Activated T-helper 17 cell treated with anti-CD3 and anti-CD28 coated beads, Interleukin-2, amount 50 U/mL, for 72 hours (primary cell): ENCODE measurements around the gene LARP4B. TPM values are rescaled to one million over a fixed set of nuclear protein-coding genes. Genes with fewer than 3 reads are reported as not detected.
A peak's percentile ranks its signal among the peaks of the same experiment; 100 is the strongest.

Experiments
- ATAC-seq: fragments of 150-1000 bp; cut with Tn5 transposase; replicated peaks from 2 replicates; pipeline ENCODE4 v1.10.0; 2021; ENCODE audit warnings: mild to moderate bottlenecking, moderate library complexity
- H3K27ac Mint-ChIP-seq: one replicate; pipeline ENCODE4 v1.8.0; 2022; ENCODE audit warnings: mixed read lengths
- H3K27me3 Mint-ChIP-seq: one replicate; pipeline ENCODE4 v1.8.0; 2022; ENCODE audit warnings: mixed read lengths
- H3K36me3 Mint-ChIP-seq: one replicate; pipeline ENCODE4 v1.8.0; 2022; ENCODE audit warnings: low read depth, mild to moderate bottlenecking, mixed read lengths
- H3K4me1 Mint-ChIP-seq: one replicate; pipeline ENCODE4 v1.8.0; 2022; ENCODE audit warnings: mixed read lengths
- H3K4me3 Mint-ChIP-seq: one replicate; pipeline ENCODE4 v1.8.0; 2022; ENCODE audit warnings: mild to moderate bottlenecking, mixed read lengths
- H3K9me3 Mint-ChIP-seq: one replicate; pipeline ENCODE4 v1.8.0; 2022; ENCODE audit warnings: mixed read lengths
- total RNA-seq, 2 donors: library from RNA; stranded (reverse); gene quantifications; one replicate each; pipeline ENCODE4 v1.2.3, GENCODE V29; 2022

Gene LARP4B
- total RNA-seq, 2 donors from 2014 or later, result 85.5 to 119 TPM

GRCh38 chr10:828191-828590 is 103.3 kb downstream of the LARP4B start:
- Mint-ChIP-seq H3K36me3 (peaks cover 100% of the 10 kb centered on the region), H3K4me3 (no peak overlapping the region), H3K27ac (no peak overlapping the region), H3K27me3 (no peaks in the 10 kb centered on the region), H3K4me1 (peaks cover 5% of the 10 kb centered on the region), H3K9me3 (no peaks in the 10 kb centered on the region)
- ATAC-seq, result no peak

- no peaks in the 10 kb centered on the region for H3K9me3 Mint-ChIP-seq
- no peak for ATAC-seq
- no peak overlapping the region for H3K4me3 Mint-ChIP-seq
- H3K27me3 Mint-ChIP-seq, result no peaks in the 10 kb centered on the region
- peaks cover 100% of the 10 kb centered on the region for H3K36me3 Mint-ChIP-seq
- H3K4me1 Mint-ChIP-seq, result peaks cover 5% of the 10 kb centered on the region
- H3K27ac Mint-ChIP-seq, result no peak overlapping the region
Measured at GRCh38 chr10:824946-825345, 106.6 kb downstream of the LARP4B start.

- no peak overlapping the region for H3K4me3 Mint-ChIP-seq
- peaks cover 100% of the 10 kb centered on the region for H3K36me3 Mint-ChIP-seq
- ATAC-seq, result no peak
- H3K9me3 Mint-ChIP-seq, result no peaks in the 10 kb centered on the region
- no peaks in the 10 kb centered on the region for H3K27me3 Mint-ChIP-seq
- peaks cover 5% of the 10 kb centered on the region for H3K4me1 Mint-ChIP-seq
- no peak overlapping the region for H3K27ac Mint-ChIP-seq
Measured at GRCh38 chr10:824497-824896, 107.0 kb downstream of the LARP4B start.

GRCh38 chr10:822661-823367 is 108.7 kb downstream of the LARP4B start:
- Mint-ChIP-seq H3K27ac (peak overlapping the region; percentile 17), H3K9me3 (no peaks in the 10 kb centered on the region), H3K27me3 (no peaks in the 10 kb centered on the region), H3K4me1 (no peaks in the 10 kb centered on the region), H3K4me3 (no peak overlapping the region), H3K36me3 (peaks cover 100% of the 10 kb centered on the region)
- no peak for ATAC-seq

- H3K36me3 Mint-ChIP-seq, result peaks cover 100% of the 10 kb centered on the region
- H3K27me3 Mint-ChIP-seq, result no peaks in the 10 kb centered on the region
- H3K27ac Mint-ChIP-seq, result no peak overlapping the region
- no peaks in the 10 kb centered on the region for H3K4me1 Mint-ChIP-seq
- no peak overlapping the region for H3K4me3 Mint-ChIP-seq
- no peak for ATAC-seq
- no peaks in the 10 kb centered on the region for H3K9me3 Mint-ChIP-seq
Measured at GRCh38 chr10:822197-822596, 109.3 kb downstream of the LARP4B start.

GRCh38 chr10:821322-821721 is 110.2 kb downstream of the LARP4B start:
- peak overlapping the region; percentile 87 for H3K27ac Mint-ChIP-seq
- H3K4me3 Mint-ChIP-seq, result no peak overlapping the region
- no peaks in the 10 kb centered on the region for H3K4me1 Mint-ChIP-seq
- no peak for ATAC-seq
- H3K9me3 Mint-ChIP-seq, result no peaks in the 10 kb centered on the region
- peaks cover 100% of the 10 kb centered on the region for H3K36me3 Mint-ChIP-seq
- no peaks in the 10 kb centered on the region for H3K27me3 Mint-ChIP-seq

GRCh38 chr10:819816-820215 is 111.7 kb downstream of the LARP4B start:
- no peaks in the 10 kb centered on the region for H3K27me3 Mint-ChIP-seq
- H3K4me1 Mint-ChIP-seq, result no peaks in the 10 kb centered on the region
- H3K36me3 Mint-ChIP-seq, result peaks cover 100% of the 10 kb centered on the region
- no peak overlapping the region for H3K27ac Mint-ChIP-seq
- no peak for ATAC-seq
- no peaks in the 10 kb centered on the region for H3K9me3 Mint-ChIP-seq
- H3K4me3 Mint-ChIP-seq, result no peak overlapping the region

GRCh38 chr10:819326-819725 is 112.2 kb downstream of the LARP4B start:
- H3K4me3 Mint-ChIP-seq, result no peak overlapping the region
- peaks cover 100% of the 10 kb centered on the region for H3K36me3 Mint-ChIP-seq
- ATAC-seq, result no peak
- H3K4me1 Mint-ChIP-seq, result no peaks in the 10 kb centered on the region
- H3K9me3 Mint-ChIP-seq, result no peaks in the 10 kb centered on the region
- no peak overlapping the region for H3K27ac Mint-ChIP-seq
- no peaks in the 10 kb centered on the region for H3K27me3 Mint-ChIP-seq

- no peak for ATAC-seq
- H3K4me1 Mint-ChIP-seq, result no peaks in the 10 kb centered on the region
- H3K4me3 Mint-ChIP-seq, result no peak overlapping the region
- peaks cover 100% of the 10 kb centered on the region for H3K36me3 Mint-ChIP-seq
- no peaks in the 10 kb centered on the region for H3K9me3 Mint-ChIP-seq
- H3K27ac Mint-ChIP-seq, result no peak overlapping the region
- no peaks in the 10 kb centered on the region for H3K27me3 Mint-ChIP-seq
Measured at GRCh38 chr10:818526-819220, 112.8 kb downstream of the LARP4B start.

- Mint-ChIP-seq H3K27ac (no peak overlapping the region), H3K9me3 (no peaks in the 10 kb centered on the region), H3K27me3 (no peaks in the 10 kb centered on the region), H3K4me1 (no peaks in the 10 kb centered on the region), H3K4me3 (no peak overlapping the region), H3K36me3 (peaks cover 100% of the 10 kb centered on the region)
- ATAC-seq, result no peak
Measured at GRCh38 chr10:818010-818409, 113.5 kb downstream of the LARP4B start.

GRCh38 chr10:817371-817770 is 114.1 kb downstream of the LARP4B start:
- Mint-ChIP-seq H3K27me3 (no peaks in the 10 kb centered on the region), H3K9me3 (no peaks in the 10 kb centered on the region), H3K36me3 (peaks cover 100% of the 10 kb centered on the region), H3K4me3 (no peak overlapping the region), H3K27ac (no peak overlapping the region), H3K4me1 (no peaks in the 10 kb centered on the region)
- no peak for ATAC-seq

- Mint-ChIP-seq H3K4me1 (no peaks in the 10 kb centered on the region), H3K9me3 (no peaks in the 10 kb centered on the region), H3K27me3 (no peaks in the 10 kb centered on the region), H3K36me3 (peaks cover 100% of the 10 kb centered on the region), H3K27ac (no peak overlapping the region), H3K4me3 (no peak overlapping the region)
- no peak for ATAC-seq
Measured at GRCh38 chr10:816958-817357, 114.5 kb downstream of the LARP4B start.

- peaks cover 100% of the 10 kb centered on the region for H3K36me3 Mint-ChIP-seq
- ATAC-seq, result no peak
- no peaks in the 10 kb centered on the region for H3K9me3 Mint-ChIP-seq
- H3K27me3 Mint-ChIP-seq, result no peaks in the 10 kb centered on the region
- H3K4me3 Mint-ChIP-seq, result no peak overlapping the region
- no peaks in the 10 kb centered on the region for H3K4me1 Mint-ChIP-seq
- no peak overlapping the region for H3K27ac Mint-ChIP-seq
Measured at GRCh38 chr10:816091-816477, 115.4 kb downstream of the LARP4B start.

- Mint-ChIP-seq H3K36me3 (peaks cover 100% of the 10 kb centered on the region), H3K27me3 (no peaks in the 10 kb centered on the region), H3K4me1 (no peaks in the 10 kb centered on the region), H3K9me3 (no peaks in the 10 kb centered on the region), H3K27ac (no peak overlapping the region), H3K4me3 (no peak overlapping the region)
- ATAC-seq, result no peak
Measured at GRCh38 chr10:815338-816090, 116.0 kb downstream of the LARP4B start.
